Endodermal cell (in vitro differentiated cells): ENCODE results near the gene SLC12A3. TPM values are rescaled to one million over a fixed set of nuclear protein-coding genes. Genes with fewer than 3 reads are reported as not detected.

Experiments
- DNase-seq: peaks from one replicate; pipeline ENCODE4 v3.0.0-alpha.2; 2017
- H3K27ac ChIP-seq: 2 replicates; pipeline ENCODE4 v1.5.1; 2013; ENCODE audit warnings: mild to moderate bottlenecking, low read depth, low read length, moderate library complexity
- H3K27me3 ChIP-seq: 2 replicates; pipeline ENCODE4 v1.6.1; 2013; ENCODE audit warnings: mild to moderate bottlenecking, low read length, moderate library complexity; ENCODE audit not compliant: insufficient read depth, control insufficient read depth, poor library complexity, severe bottlenecking
- H3K36me3 ChIP-seq: 2 replicates; pipeline ENCODE4 v1.7.0; 2013; ENCODE audit warnings: mild to moderate bottlenecking, low read length, moderate library complexity; ENCODE audit not compliant: control insufficient read depth, insufficient read depth
- H3K4me1 ChIP-seq: one replicate; pipeline ENCODE4 v1.7.0; 2013; ENCODE audit warnings: low read length; ENCODE audit not compliant: control insufficient read depth, insufficient read depth
- H3K4me3 ChIP-seq: 2 replicates; pipeline ENCODE4 v1.5.1; 2013; ENCODE audit warnings: mild to moderate bottlenecking, low read length, moderate library complexity
- H3K9ac ChIP-seq: 2 replicates; pipeline ENCODE4 v1.6.1; 2013; ENCODE audit warnings: mild to moderate bottlenecking, low read length, moderate library complexity; ENCODE audit not compliant: poor library complexity, severe bottlenecking; ENCODE audit errors: extremely low read depth
- H3K9me3 ChIP-seq: 2 replicates; pipeline ENCODE4 v1.6.1; 2013; ENCODE audit warnings: mild to moderate bottlenecking, low read length, moderate library complexity; ENCODE audit not compliant: control insufficient read depth
- H3K27ac Mint-ChIP-seq: 2 replicates; pipeline ENCODE4 v1.8.0; 2020; ENCODE audit warnings: mixed read lengths
- H3K27me3 Mint-ChIP-seq: 2 replicates; pipeline ENCODE4 v1.8.0; 2021; ENCODE audit warnings: mild to moderate bottlenecking, mixed read lengths; ENCODE audit not compliant: insufficient read depth
- H3K36me3 Mint-ChIP-seq: 2 replicates; pipeline ENCODE4 v1.8.0; 2020; ENCODE audit warnings: low read depth, mixed read lengths
- H3K4me1 Mint-ChIP-seq: 2 replicates; pipeline ENCODE4 v1.8.0; 2020; ENCODE audit warnings: mixed read lengths
- H3K4me3 Mint-ChIP-seq: 2 replicates; pipeline ENCODE4 v1.8.0; 2020; ENCODE audit warnings: mild to moderate bottlenecking, moderate library complexity, mixed read lengths
- H3K9me3 Mint-ChIP-seq: 2 replicates; pipeline ENCODE4 v1.8.0; 2020; ENCODE audit warnings: mild to moderate bottlenecking, mixed read lengths
- whole genome bisulfite sequencing, 2 experiments: methylation state at CpG; one replicate each; pipeline versions ENCODE4 v1.1.5 to v1.1.7; 2013; ENCODE audit warnings: missing lambda C conversion rate in 2 of 2, mixed read lengths in 1 of 2; ENCODE audit not compliant: insufficient coverage in 1 of 2, insufficient read length in 1 of 2; 5-methylcytosine and 5-hydroxymethylcytosine counted together
- total RNA-seq, 2 donors: library from RNA; stranded (reverse); fragmentation: NEBNext Ultra II Directional in 1 of 2; extraction: Animal tissue kit (Norgen Biotek cat#: 25700) in 1 of 2; gene quantifications; 2 replicates in 1 of 2; 3 replicates in 1 of 2; pipeline ENCODE4 v1.2.1, GENCODE V29; 2021
- TF ChIP-seq, protein P1 (sequence below): fragments of 200-600 bp; sonication (generic); conservative IDR thresholded peaks from 2 replicates; pipeline ENCODE4 v1.5.0; 2021; ENCODE audit warnings: antibody characterized with exemption, mild to moderate bottlenecking

The SLC12A3 gene
- total RNA-seq, 2 donors from 2014 or later: not detected

GRCh38 chr16:56938664-56939513, 73.9 kb downstream of the SLC12A3 start:
- H3K27ac ChIP-seq: no peak overlapping the region
- 94 to 99% methylated on average over 6 to 8 of the region's 8 CpGs for WGBS, 2 experiments
- no peak overlapping the region for H3K9ac ChIP-seq
- H3K36me3 ChIP-seq: peaks cover 93% of the 10 kb centered on the region
- Mint-ChIP-seq H3K27ac (no peak overlapping the region), H3K4me3 (no peak overlapping the region), H3K27me3 (no peaks in the 10 kb centered on the region), H3K36me3 (peaks cover 79% of the 10 kb centered on the region), H3K4me1 (peaks cover 6% of the 10 kb centered on the region), H3K9me3 (no peaks in the 10 kb centered on the region)
- no peaks in the 10 kb centered on the region for H3K9me3 ChIP-seq
- H3K4me3 ChIP-seq: no peak overlapping the region
- DNase-seq: no peak
- no peaks in the 10 kb centered on the region for H3K4me1 ChIP-seq
- H3K27me3 ChIP-seq: no peaks in the 10 kb centered on the region
- TF ChIP-seq, protein P1, sequence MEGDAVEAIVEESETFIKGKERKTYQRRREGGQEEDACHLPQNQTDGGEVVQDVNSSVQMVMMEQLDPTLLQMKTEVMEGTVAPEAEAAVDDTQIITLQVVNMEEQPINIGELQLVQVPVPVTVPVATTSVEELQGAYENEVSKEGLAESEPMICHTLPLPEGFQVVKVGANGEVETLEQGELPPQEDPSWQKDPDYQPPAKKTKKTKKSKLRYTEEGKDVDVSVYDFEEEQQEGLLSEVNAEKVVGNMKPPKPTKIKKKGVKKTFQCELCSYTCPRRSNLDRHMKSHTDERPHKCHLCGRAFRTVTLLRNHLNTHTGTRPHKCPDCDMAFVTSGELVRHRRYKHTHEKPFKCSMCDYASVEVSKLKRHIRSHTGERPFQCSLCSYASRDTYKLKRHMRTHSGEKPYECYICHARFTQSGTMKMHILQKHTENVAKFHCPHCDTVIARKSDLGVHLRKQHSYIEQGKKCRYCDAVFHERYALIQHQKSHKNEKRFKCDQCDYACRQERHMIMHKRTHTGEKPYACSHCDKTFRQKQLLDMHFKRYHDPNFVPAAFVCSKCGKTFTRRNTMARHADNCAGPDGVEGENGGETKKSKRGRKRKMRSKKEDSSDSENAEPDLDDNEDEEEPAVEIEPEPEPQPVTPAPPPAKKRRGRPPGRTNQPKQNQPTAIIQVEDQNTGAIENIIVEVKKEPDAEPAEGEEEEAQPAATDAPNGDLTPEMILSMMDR: no peak

DNA sequence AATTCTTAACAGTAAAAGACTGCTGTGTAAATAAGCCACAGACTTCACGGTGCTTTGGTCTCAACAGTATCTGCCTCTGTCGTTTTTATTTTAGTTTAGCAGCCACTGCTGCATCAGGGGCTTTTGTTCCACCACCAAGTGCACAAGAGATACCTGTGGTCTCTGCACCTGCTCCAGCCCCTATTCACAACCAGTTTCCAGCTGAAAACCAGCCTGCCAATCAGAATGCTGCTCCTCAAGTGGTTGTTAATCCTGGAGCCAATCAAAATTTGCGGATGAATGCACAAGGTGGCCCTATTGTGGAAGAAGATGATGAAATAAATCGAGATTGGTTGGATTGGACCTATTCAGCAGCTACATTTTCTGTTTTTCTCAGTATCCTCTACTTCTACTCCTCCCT, 74.8 kb downstream of the SLC12A3 start:
- Histone ChIP-seq H3K27me3 (no peaks in the 10 kb centered on the region), H3K36me3 (peaks cover 97% of the 10 kb centered on the region), H3K27ac (no peak overlapping the region), H3K4me3 (no peak overlapping the region), H3K9ac (no peak overlapping the region), H3K4me1 (no peaks in the 10 kb centered on the region), H3K9me3 (no peaks in the 10 kb centered on the region)
- TF ChIP-seq, protein P1: no peak
- Mint-ChIP-seq H3K4me3 (no peak overlapping the region), H3K27me3 (no peaks in the 10 kb centered on the region), H3K4me1 (no peaks in the 10 kb centered on the region), H3K36me3 (peaks cover 84% of the 10 kb centered on the region), H3K27ac (no peak overlapping the region), H3K9me3 (no peaks in the 10 kb centered on the region)
- no peak for DNase-seq
- WGBS, 2 experiments: 93 to 95% methylated on average over 4 of the region's 4 CpGs

GRCh38 chr16:56941092-56941491, 76.1 kb downstream of the SLC12A3 start:
- H3K27ac Mint-ChIP-seq: no peak overlapping the region
- peaks cover 77% of the 10 kb centered on the region for H3K36me3 Mint-ChIP-seq

More at GRCh38 chr16:56941092-56941491, 76.1 kb downstream of the SLC12A3 start:
- H3K27ac ChIP-seq: no peak overlapping the region
- no peaks in the 10 kb centered on the region for H3K9me3 Mint-ChIP-seq
- no peaks in the 10 kb centered on the region for H3K27me3 Mint-ChIP-seq
- H3K9me3 ChIP-seq: no peaks in the 10 kb centered on the region
- H3K4me1 Mint-ChIP-seq: no peaks in the 10 kb centered on the region
- H3K27me3 ChIP-seq: no peaks in the 10 kb centered on the region
- H3K4me3 ChIP-seq: no peak overlapping the region
- DNase-seq: no peak
- H3K9ac ChIP-seq: no peak overlapping the region
- TF ChIP-seq, protein P1: no peak
- 96% methylated on average over 2 of the region's 2 CpGs; no CpG with 5 or more reads in 1 of the 2 experiments for WGBS, 2 experiments
- H3K36me3 ChIP-seq: peaks cover 95% of the 10 kb centered on the region
- H3K4me1 ChIP-seq: no peaks in the 10 kb centered on the region
- no peak overlapping the region for H3K4me3 Mint-ChIP-seq
